Astrocyte of the spinal cord (primary cell): ENCODE measurements around the gene LRRFIP1.

ENCODE experiments used
- DNase-seq: peaks from one replicate; pipeline ENCODE4 v3.0.0; 2011; ENCODE audit warnings: low read depth, low spot score
- H3K4me3 ChIP-seq: 2 replicates; pipeline ENCODE4 v1.5.1; 2011; ENCODE audit warnings: low read depth, mild to moderate bottlenecking, low read length, moderate library complexity
- CTCF ChIP-seq: IDR thresholded peaks from 2 replicates; pipeline ENCODE4 v1.5.1; 2012; ENCODE audit warnings: low read depth, mild to moderate bottlenecking, low read length, inconsistent platforms
- in situ Hi-C: cut with HindIII; loops from 2 replicates; pipeline ENCODE4 v1.10.0; 2017; ENCODE audit warnings: low sequenced_read_pairs

LRRFIP1 gene

GRCh38 chr2:237627441-237628246, at the start of gene LRRFIP1:
TSS of gene LRRFIP1 (plus strand) at chr2:237627587. CDS start at chr2:237627645, 58 bp downstream.
- no peak for TF ChIP-seq CTCF
- in situ Hi-C loops: no loop called here
- no peak for DNase-seq
- H3K4me3 ChIP-seq: peak within 1 kb of the TSS; percentile 63

- H3K4me3 ChIP-seq: no peak overlapping the region
- DNase-seq: no peak
- in situ Hi-C loops: no loop called here
- TF ChIP-seq CTCF: no peak
Observed at GRCh38 chr2:237577956-237578870, 49.2 kb upstream of the LRRFIP1 start.

GRCh38 chr2:237581326-237581725, 46.1 kb upstream of the LRRFIP1 start:
- H3K4me3 ChIP-seq: no peak overlapping the region
- no peak for DNase-seq
- in situ Hi-C loops: no loop called here
- TF ChIP-seq CTCF: no peak

GRCh38 chr2:237581751-237582746, 45.3 kb upstream of the LRRFIP1 start:
- peak overlapping the region; percentile 8 for H3K4me3 ChIP-seq
- TF ChIP-seq CTCF: peak; percentile 63
- in situ Hi-C loops: no loop called here
- DNase-seq: peak; percentile 67

- no peak for DNase-seq
- in situ Hi-C loops: no loop called here
- TF ChIP-seq CTCF: no peak
- H3K4me3 ChIP-seq: no peak overlapping the region
Observed at GRCh38 chr2:237583385-237584295, 43.7 kb upstream of the LRRFIP1 start.
